ENCODE results near the gene MUS81.
"Not testable (repeated sequence)": the region's sequence is repeated elsewhere in the genome, so short reads cannot be mapped to it uniquely, and the experiment has no call there.

MUS81 gene

GRCh38 chr11:65873318-65874156 is 13.3 kb downstream of the MUS81 start:
- DNase-seq (ENCODE audit: low read depth) = peak; percentile 66

GRCh38 chr11:65879617-65880016 is 19.4 kb downstream of the MUS81 start, which contains the start of gene CTSW:
Gene CTSW, plus strand, starts transcription at chr11:65879837. Its CDS starts 18 bp downstream, at chr11:65879855.
- DNase-seq (ENCODE audit: low read depth) = no peak

- no peak for DNase-seq (ENCODE audit: low read depth)
Observed at GRCh38 chr11:65880027-65880426, 19.8 kb downstream of the MUS81 start.

DNA sequence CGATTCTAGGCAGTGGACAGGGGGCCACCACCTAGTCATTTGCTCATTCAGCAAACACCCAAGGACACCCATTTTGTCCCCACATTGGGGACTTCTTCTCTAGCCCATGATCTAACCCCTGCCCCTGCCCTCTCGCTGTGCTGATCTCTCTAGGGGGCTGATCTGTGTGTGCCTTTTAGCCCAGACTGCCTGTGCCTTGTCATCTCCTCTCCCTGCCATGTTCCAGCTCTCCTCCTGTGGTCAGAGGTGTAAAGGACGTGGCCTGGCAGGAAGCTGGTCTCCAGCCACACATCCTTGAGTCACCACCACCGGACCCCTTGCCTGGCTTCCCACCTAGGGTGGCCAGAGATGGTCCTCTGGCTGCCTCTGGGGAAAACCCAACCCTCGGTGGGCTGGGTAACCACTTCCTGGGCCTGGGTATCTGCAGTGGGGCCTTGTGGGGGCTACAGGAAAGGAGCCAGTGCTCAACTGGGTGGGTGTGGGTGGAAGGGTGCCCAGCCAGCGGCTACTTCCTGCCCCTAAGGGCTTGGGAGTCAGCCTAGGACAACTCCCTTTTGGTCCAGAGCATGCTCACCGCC is 20.7 kb downstream of the MUS81 start:
- DNase-seq (ENCODE audit: low read depth) = no peak

DNA sequence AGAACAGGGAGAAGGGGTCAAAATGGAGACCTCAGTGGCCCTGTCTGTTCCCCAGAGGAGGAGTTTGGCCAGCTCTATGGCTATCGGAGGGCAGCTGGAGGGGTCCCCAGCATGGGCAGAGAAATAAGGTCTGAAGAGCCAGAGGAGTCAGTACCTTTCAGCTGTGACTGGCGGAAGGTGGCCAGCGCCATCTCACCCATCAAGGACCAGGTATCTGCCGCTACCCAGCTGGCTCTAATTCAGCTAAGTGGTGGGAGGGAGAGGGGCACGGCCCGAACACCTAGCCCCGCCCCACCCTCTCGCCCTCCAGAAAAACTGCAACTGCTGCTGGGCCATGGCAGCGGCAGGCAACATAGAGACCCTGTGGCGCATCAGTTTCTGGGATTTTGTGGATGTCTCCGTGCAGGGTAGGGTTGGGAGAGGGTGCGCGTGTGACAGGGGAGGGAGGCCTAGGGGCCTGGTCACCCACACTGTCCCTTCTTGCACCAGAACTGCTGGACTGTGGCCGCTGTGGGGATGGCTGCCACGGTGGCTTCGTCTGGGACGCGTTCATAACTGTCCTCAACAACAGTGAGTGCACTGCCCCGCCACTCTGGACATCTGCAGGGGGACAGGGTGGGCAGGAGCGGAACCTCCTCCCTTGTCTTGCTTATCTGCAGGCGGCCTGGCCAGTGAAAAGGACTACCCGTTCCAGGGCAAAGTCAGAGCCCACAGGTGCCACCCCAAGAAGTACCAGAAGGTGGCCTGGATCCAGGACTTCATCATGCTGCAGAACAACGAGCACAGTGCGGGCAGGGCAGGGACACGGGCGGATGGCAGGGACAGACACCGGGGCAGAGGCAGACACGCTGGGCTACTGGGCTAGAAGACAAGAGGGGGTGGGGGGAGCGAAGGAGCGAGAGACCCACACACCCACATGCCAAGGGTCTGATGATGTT is 22.2 kb downstream of the MUS81 start:
- DNase-seq (ENCODE audit: low read depth) = no peak

DNA sequence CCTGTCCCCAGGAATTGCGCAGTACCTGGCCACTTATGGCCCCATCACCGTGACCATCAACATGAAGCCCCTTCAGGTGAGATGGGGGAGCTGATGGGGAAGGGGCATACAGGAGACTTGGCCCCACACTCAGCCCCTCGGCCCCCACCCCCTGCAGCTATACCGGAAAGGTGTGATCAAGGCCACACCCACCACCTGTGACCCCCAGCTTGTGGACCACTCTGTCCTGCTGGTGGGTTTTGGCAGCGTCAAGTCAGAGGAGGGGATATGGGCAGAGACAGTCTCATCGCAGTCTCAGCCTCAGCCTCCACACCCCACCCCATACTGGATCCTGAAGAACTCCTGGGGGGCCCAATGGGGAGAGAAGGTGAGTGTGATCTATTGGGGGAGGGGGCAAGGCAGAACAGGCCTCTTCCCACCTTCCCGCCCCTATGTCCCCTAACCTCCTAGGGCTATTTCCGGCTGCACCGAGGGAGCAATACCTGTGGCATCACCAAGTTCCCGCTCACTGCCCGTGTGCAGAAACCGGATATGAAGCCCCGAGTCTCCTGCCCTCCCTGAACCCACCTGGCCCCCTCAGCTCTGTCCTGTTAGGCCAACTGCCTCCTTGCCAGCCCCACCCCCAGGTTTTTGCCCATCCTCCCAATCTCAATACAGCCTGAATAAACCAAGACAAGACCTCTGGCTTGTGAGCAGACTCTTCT is 23.0 kb downstream of the MUS81 start:
- DNase-seq (ENCODE audit: low read depth) = no peak

DNA sequence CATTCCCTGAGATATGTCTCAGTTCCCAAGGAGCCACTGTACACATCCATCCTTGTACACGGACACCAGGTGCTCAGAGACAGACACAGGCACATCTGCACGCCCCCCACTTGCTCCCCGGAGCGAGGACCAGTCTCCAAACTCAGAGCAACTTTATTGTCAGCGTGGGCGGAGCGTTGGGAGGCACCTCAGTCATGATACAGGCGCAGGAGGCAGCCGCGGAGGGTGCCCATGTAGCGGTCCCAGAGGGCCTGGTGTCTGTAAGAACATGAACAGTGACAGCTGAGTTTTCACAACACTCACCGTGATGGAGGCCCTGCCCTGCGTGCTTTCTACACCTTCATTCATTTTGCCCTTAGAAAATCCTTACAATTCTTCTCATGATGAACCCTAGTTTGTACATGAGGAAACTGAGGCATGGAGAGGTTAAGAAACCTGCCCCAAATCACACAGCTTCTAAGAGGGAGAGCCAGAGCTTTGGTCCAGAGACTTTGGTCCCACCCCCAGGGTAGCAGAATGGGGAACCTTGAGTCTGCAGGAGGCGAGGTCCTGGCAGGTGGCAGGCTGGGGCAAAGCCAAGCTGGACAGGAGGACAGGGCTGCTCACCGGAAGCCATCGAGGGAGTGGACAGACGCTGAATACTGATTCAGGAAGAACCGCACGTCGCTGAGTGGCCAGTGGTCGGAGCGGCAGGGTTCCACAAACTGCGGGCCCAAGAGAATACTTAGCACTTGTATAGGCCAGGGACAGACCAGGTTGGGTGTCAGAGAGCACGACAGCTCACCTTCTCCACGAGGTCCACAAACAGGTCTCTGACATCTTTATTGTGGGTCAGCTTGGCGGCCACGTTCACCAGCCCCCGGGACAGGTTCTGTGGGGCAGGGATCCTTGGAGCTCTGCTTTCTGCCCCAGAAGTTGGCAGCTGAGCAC is 23.8 kb downstream of the MUS81 start:
- no peak for DNase-seq (ENCODE audit: low read depth)

- no peak for DNase-seq (ENCODE audit: low read depth)
Observed at GRCh38 chr11:65884716-65885092, 24.5 kb downstream of the MUS81 start.

GRCh38 chr11:65885231-65885630 is 25.0 kb downstream of the MUS81 start:
- DNase-seq (ENCODE audit: low read depth) = no peak

- no peak for DNase-seq (ENCODE audit: low read depth)
Observed at GRCh38 chr11:65885808-65886536, 25.7 kb downstream of the MUS81 start.

DNA sequence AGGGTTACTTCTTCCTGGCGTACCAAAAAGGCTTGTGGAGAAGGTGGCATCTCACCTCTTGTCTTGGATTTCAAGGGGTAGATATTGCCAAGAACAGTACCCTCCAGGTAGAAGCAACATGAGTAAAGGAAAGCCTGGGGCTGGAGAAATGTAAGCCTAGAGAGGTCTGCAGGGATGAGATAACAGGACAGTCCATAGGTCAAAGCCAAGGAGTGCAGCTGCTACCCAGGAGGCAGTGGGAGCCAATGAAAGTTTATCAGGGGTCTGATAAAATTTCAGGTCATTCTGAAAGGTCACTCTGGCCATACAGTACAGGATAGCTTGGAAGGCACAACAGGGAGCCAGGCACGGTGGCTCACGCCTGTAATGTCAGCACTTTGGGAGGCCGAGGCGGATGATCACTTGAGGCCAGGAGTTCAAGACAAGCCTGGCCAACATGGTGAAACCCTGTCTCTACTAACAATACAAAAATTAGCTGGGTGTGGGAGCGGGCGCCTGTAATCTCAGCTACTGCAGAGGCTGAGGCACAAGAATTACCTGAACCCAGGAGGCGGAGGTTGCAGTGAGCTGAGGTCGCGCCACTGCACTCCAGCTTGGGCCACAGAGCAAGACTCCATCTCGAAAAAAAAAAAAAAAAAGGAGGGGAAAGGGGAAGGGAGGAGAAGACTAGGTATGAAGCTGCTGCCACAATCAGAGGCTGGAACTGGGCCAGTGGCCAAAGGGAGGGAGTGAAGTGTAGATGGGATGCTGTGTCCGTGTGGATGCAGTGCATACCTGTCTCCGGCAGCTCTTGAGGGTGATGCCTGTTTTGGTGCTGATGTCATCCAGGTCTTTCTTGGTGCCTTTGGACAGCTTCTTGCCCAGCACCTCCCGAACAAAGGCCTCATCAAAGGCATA is 26.8 kb downstream of the MUS81 start:
- no peak for DNase-seq (ENCODE audit: low read depth)

DNA sequence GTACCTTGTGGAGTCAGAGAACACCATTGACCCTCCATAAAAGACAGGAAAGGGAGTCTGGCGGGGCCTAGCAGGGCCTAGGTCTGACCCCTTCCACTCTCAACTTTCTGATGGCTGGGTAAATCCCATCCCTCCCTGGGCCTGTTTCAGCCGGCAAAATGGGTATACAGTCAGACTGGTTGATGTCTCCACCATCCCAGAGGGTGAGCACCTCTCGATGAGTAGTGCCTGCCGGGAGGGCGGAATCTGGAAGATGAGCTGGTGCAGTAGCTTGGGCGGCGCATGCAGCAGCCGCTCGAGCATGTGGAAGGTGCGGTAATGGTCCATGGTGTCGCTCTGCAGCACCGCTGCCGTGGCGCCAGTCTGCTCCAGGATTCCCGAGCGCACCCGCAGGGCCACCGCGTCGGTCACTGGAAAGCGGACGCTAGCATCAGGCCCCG is 27.5 kb downstream of the MUS81 start:
- DNase-seq (ENCODE audit: low read depth) = no peak

DNA sequence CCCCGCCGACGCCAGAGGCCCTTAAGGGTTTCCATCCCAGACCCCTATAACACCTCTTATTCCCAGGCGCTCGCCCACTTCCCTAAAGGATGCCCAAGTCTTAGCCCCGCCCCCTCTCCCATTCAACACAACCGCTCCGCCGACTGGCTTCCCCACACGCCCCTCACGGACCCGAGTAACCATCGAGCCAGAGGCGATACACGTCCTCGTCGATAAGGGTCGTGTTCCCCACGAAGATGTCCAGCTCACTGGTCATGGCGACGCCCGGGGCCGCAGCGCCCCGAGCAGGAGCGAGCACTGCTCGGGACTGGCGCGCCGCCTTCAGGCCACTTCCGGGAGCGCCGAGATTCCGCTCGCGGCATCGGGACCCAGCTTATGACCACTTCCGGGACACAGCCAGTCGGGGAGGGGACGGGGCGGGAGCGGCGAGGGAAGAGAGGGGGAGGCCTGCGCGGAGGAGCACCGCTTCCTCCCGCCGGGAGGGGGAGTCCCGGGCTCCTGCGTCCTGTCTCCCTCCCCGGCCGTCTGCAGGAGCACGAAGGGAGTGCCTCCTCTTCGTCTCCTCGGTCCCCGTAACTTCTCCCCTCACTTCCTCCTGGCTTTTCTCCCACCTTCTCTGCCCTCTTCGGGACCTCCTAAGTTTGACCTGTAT is 28.1 kb downstream of the MUS81 start, which contains the start of gene FIBP:
TSS of gene FIBP (minus strand) at position 309 of the 652 bp plus-strand sequence. CDS start at position 256, 53 bp downstream.
- peak; percentile 86 for DNase-seq (ENCODE audit: low read depth)

DNA sequence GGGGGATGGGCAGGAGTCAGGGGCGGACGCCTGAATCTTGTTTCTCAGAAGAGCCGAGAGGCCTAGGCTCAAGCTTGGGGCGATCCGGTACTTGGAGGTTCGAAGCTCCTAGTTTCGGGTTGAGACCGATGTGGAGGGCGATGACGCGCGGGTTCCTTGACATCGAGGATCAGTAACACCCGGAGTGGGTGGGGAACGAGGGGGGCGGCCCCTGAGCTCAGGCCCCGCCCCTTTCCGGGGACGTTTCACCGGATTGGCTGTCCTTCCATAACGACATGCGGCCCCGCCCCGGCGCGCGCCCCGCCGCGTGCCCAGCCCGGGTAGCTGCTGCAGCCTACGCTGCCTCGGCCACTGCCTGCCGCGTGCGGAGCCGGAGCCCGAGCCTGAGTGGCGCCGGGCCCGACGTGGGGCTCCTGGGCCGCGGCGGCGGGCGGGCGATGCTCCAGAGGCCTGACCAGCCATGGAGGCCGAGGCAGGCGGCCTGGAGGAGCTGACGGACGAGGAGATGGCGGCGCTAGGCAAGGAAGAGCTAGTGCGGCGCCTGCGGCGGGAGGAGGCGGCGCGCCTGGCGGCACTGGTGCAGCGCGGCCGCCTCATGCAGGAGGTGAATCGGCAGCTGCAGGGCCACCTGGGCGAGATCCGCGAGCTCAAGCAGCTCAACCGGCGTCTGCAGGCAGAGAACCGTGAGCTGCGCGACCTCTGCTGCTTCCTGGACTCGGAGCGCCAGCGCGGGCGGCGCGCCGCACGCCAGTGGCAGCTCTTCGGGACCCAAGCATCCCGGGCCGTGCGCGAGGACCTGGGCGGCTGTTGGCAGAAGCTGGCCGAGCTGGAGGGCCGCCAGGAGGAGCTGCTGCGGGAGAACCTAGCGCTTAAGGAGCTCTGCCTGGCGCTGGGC is 30.3 kb downstream of the MUS81 start, which contains the start of gene CCDC85B:
TSS of gene CCDC85B (plus strand) at position 350 of the 895 bp plus-strand sequence. CDS start at position 461, 111 bp downstream.
- peak; percentile 87 for DNase-seq (ENCODE audit: low read depth)

DNA sequence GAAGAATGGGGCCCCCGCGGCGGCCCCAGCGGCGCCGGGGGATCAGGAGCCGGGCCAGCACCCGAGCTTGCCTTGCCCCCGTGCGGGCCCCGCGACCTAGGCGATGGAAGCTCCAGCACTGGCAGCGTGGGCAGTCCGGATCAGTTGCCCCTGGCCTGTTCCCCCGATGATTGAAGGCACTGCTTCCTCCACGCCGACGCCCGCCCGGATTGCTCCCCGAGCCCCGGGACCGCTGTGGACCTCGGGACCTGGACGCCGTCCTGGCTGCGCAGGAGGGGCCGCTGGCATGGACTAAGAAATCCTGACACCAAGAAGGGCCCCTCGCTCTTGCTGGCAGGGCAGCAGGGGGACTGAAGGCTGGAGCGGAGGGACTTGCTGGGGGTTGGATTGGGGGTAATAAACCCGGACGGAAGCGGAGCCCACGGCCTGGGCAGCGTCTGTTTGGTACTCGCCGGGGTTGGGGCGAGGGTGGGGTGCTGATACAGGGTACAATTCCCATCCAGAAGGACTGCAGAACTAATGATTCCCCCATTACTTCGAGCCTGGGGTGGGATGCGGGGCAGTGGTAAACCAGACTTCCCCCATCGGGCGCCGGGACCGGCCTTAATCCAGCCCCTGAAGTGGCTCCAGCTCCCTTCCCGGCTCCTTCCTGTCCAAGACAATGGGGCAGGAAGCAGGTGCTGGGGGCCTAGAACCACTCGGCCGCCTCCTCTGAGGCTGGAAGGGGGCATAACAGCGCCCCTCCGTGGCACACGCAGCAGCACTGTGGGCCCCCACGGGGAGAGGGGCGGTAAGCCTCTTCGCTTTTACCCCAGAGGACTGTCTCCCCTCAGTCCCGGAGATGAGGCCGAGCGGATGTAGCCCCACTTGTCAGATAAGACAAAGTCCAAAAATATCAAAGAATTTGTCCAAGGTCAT is 31.2 kb downstream of the MUS81 start:
- DNase-seq (ENCODE audit: low read depth) = no peak

DNA sequence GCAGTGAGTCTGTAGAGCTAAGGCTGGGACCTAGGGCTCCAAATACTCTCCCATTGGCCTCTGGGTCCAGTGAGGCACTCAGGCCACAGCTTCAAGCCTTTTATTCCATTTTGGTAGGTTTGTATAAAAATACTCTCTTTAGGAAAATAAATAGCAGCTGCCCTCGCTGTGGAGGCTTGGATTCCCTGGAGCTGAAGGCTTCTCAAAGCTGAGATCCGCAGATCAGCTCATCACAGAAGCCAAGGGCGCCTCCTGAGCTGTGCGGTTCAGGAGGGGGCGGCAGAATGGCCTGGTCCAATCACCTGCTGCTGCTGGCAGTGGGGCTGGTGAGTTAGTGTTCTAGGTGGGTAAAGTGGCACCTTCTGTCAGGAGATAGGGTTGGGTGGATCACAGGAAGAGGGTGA is 31.9 kb downstream of the MUS81 start:
- DNase-seq (ENCODE audit: low read depth) = not testable (repeated sequence)
